GM23248 (cell line): ENCODE results near the gene ARSJ.

Source experiments
- EZH2 ChIP-seq: fragments of 200-600 bp; sonication (generic); IDR thresholded peaks from 2 replicates; pipeline ENCODE4 v1.6.1; 2018; ENCODE audit warnings: antibody characterized with exemption, mild to moderate bottlenecking; ENCODE audit not compliant: insufficient read depth, poor library complexity, severe bottlenecking
- EZH2phosphoT487 ChIP-seq: fragments of 200-600 bp; sonication (generic); IDR thresholded peaks from 2 replicates; pipeline ENCODE4 v1.6.1; 2018; ENCODE audit warnings: antibody characterized with exemption, moderate library complexity, mild to moderate bottlenecking, low read depth; ENCODE audit not compliant: insufficient read depth

DNA sequence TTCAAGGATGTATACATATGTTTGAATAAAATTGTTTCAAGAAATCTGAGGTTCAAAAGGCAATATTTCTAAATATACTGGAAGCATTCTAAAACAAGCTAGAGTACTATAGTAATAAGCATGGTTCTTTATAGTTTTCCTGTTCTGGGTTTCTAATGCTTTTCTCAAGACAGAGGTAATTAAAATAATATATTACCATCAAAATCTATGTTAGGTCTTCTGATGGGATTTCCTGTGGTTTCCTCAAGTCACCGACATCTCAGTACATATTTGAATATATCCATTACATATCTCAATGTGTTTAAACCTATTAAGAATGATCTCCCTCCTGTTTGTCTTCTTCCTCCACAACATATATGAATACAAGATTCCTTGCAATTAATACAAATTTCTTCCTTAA lies 25.6 kb downstream of the ARSJ start:
- TF ChIP-seq EZH2phosphoT487 (no peak), EZH2 (no peak)
